HepG2 (cell line): ENCODE data around the gene AS3MT. TPM values are rescaled to one million over a fixed set of nuclear protein-coding genes. Genes with fewer than 3 reads are reported as not detected.

Experiments used
- CEBPB ChIP-seq: IDR thresholded peaks from 2 replicates; pipeline ENCODE4 v1.6.1; 2011; ENCODE audit warnings: low read depth, low read length, improper control_type of control experiment, borderline replicate concordance
- DRAP1 ChIP-seq: IDR thresholded peaks from 2 replicates; pipeline ENCODE4 v1.6.1; 2016; ENCODE audit warnings: missing genetic modification reagents, missing compliant biosample characterization
- FLYWCH1 ChIP-seq: sonication (generic); formaldehyde crosslinking; IDR thresholded peaks from 2 replicates; pipeline ENCODE4 v1.8.1; 2023; ENCODE audit warnings: mild to moderate bottlenecking, missing genetic modification reagents
- GABPB1 ChIP-seq: IDR thresholded peaks from 2 replicates; pipeline ENCODE4 v1.6.1; 2016; ENCODE audit warnings: mild to moderate bottlenecking, missing genetic modification reagents, moderate library complexity, missing compliant biosample characterization
- GZF1 ChIP-seq: sonication (generic); formaldehyde crosslinking; IDR thresholded peaks from 2 replicates; pipeline ENCODE4 v1.5.1; 2020; ENCODE audit warnings: mild to moderate bottlenecking, missing genetic modification reagents
- HHEX ChIP-seq: IDR thresholded peaks from 2 replicates; pipeline ENCODE4 v1.6.1; 2016; ENCODE audit warnings: control low read depth
- IRX3 ChIP-seq: sonication (generic); formaldehyde crosslinking; IDR thresholded peaks from 2 replicates; pipeline ENCODE4 v1.8.1; 2023; ENCODE audit warnings: mild to moderate bottlenecking, low read depth, missing genetic modification reagents, borderline replicate concordance
- KAT2B ChIP-seq: fragments of 150-350 bp; IDR thresholded peaks from 2 replicates; pipeline ENCODE4 v1.6.1; 2014; ENCODE audit warnings: low read depth, low read length, borderline replicate concordance
- MEIS1 ChIP-seq: sonication (generic); formaldehyde crosslinking; IDR thresholded peaks from 2 replicates; pipeline ENCODE4 v1.9.0; 2021; ENCODE audit warnings: mild to moderate bottlenecking, missing genetic modification reagents, moderate library complexity, borderline replicate concordance
- PBX2 ChIP-seq: IDR thresholded peaks from 2 replicates; pipeline ENCODE4 v1.6.1; 2016; ENCODE audit warnings: control low read depth
- SOX6 ChIP-seq, 2 experiments: fragments of 450-650 bp in 1 of 2; sonication (generic) in 1 of 2; formaldehyde crosslinking in 1 of 2; IDR thresholded peaks; 2 replicates each; pipeline versions ENCODE4 v1.4.0 to v1.6.1; 2017 to 2020; ENCODE audit warnings: antibody characterized with exemption in 1 of 2, mild to moderate bottlenecking in 1 of 2, missing genetic modification reagents in 1 of 2
- U2AF2 ChIP-seq: fragments of 200-400 bp; formaldehyde crosslinking; IDR thresholded peaks from 2 replicates; pipeline ENCODE4 v1.6.1; 2017; ENCODE audit warnings: low read depth, mild to moderate bottlenecking, low read length
- ZFP41 ChIP-seq: sonication (generic); formaldehyde crosslinking; IDR thresholded peaks from 2 replicates; pipeline ENCODE4 v1.4.0; 2020; ENCODE audit warnings: mild to moderate bottlenecking, missing genetic modification reagents, borderline replicate concordance
- ZNF414 ChIP-seq: sonication (generic); formaldehyde crosslinking; IDR thresholded peaks from 2 replicates; pipeline ENCODE4 v1.5.0; 2020; ENCODE audit warnings: missing genetic modification reagents
- ZNF484 ChIP-seq: sonication (generic); formaldehyde crosslinking; IDR thresholded peaks from 2 replicates; pipeline ENCODE4 v1.5.1; 2020; ENCODE audit warnings: mild to moderate bottlenecking, low read depth, missing genetic modification reagents, borderline replicate concordance
- ZNF577 ChIP-seq: sonication (generic); formaldehyde crosslinking; IDR thresholded peaks from 2 replicates; pipeline ENCODE4 v1.4.0; 2020; ENCODE audit warnings: mild to moderate bottlenecking, low read depth, missing genetic modification reagents, borderline replicate concordance
- ZNF607 ChIP-seq: sonication (generic); formaldehyde crosslinking; IDR thresholded peaks from 2 replicates; pipeline ENCODE4 v1.5.1; 2020; ENCODE audit warnings: missing genetic modification reagents, mild to moderate bottlenecking, borderline replicate concordance
- polyA plus RNA-seq, 8 experiments: library from polyadenylated mRNA; depleted of rRNA in 3 of 8; stranded (reverse) in 7 of 8; unstranded in 1 of 8; fragments of >200 nt; fragmentation: Illumina TruSeq in 4 of 8; extraction: Trizol in 4 of 8; gene quantifications; 2 replicates each; pipeline versions ENCODE4 v1.2.1 to v1.2.3, GENCODE V29; 2011 to 2016; ENCODE audit warnings: low read depth in 4 of 8, missing spikeins in 1 of 8, mixed read lengths in 1 of 8; ENCODE audit not compliant: insufficient read depth in 1 of 8
- total RNA-seq, 5 experiments: library from RNA; depleted of rRNA; stranded (reverse); fragments of >200 nt; fragmentation: Illumina TruSeq; extraction: Trizol; gene quantifications; 2 replicates each; pipeline ENCODE4 v1.2.3, GENCODE V29; 2016; ENCODE audit warnings: low read depth in 1 of 5
- TF ChIP-seq, protein P1 (sequence below): sonication (generic); formaldehyde crosslinking; IDR thresholded peaks from 2 replicates; pipeline ENCODE4 v1.8.1; 2022; ENCODE audit warnings: low read depth, mild to moderate bottlenecking, missing genetic modification reagents

AS3MT gene
- total and polyA plus RNA-seq, 2 of the 13 experiments (the other 11 are each of a cell fraction or from before 2014, with no cell fraction given): 8.7 to 17.4 TPM

GRCh38 chr10:102917314-102917961 lies 48.2 kb downstream of the AS3MT start (continued):
- TF ChIP-seq ZNF577 (CRISPR knock-in tag): no peak
- no peak; the same call in 1 of the 2 replicates for TF ChIP-seq GABPB1
- peak; percentile 86; the same call in 1 of the 2 replicates for TF ChIP-seq ZNF414 (CRISPR knock-in tag)
- no peak for TF ChIP-seq FLYWCH1 (CRISPR knock-in tag)
- TF ChIP-seq U2AF2: no peak
- no peak for TF ChIP-seq SOX6 (IDR thresholded peaks at IDR 0.05)
- peak; percentile 44 for TF ChIP-seq SOX6 (CRISPR knock-in tag; IDR thresholded peaks at IDR 0.05)
- no peak for TF ChIP-seq ZNF484 (CRISPR knock-in tag)
- TF ChIP-seq, protein P1, sequence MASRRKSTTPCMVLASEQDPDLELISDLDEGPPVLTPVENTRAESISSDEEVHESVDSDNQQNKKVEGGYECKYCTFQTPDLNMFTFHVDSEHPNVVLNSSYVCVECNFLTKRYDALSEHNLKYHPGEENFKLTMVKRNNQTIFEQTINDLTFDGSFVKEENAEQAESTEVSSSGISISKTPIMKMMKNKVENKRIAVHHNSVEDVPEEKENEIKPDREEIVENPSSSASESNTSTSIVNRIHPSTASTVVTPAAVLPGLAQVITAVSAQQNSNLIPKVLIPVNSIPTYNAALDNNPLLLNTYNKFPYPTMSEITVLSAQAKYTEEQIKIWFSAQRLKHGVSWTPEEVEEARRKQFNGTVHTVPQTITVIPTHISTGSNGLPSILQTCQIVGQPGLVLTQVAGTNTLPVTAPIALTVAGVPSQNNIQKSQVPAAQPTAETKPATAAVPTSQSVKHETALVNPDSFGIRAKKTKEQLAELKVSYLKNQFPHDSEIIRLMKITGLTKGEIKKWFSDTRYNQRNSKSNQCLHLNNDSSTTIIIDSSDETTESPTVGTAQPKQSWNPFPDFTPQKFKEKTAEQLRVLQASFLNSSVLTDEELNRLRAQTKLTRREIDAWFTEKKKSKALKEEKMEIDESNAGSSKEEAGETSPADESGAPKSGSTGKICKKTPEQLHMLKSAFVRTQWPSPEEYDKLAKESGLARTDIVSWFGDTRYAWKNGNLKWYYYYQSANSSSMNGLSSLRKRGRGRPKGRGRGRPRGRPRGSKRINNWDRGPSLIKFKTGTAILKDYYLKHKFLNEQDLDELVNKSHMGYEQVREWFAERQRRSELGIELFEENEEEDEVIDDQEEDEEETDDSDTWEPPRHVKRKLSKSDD (CRISPR knock-in tag): no peak
- no peak for TF ChIP-seq CEBPB
- peak; percentile 46 for TF ChIP-seq ZNF607 (CRISPR knock-in tag)
- no peak for TF ChIP-seq IRX3 (CRISPR knock-in tag)
- no peak for TF ChIP-seq DRAP1 (CRISPR knock-in tag)
- no peak for TF ChIP-seq HHEX
- no peak for TF ChIP-seq GZF1
- TF ChIP-seq PBX2 (CRISPR knock-in tag): no peak
- TF ChIP-seq MEIS1 (CRISPR knock-in tag): no peak
- TF ChIP-seq ZFP41 (CRISPR knock-in tag): no peak
- no peak for TF ChIP-seq KAT2B
